ENCODE results near the gene RNF34. TPM values are rescaled to one million over a fixed set of nuclear protein-coding genes. Genes with fewer than 3 reads are reported as not detected.
A peak's percentile ranks its signal among the peaks of the same experiment; 100 is the strongest.

RNF34 gene
- total RNA-seq, 2 experiments from 2014 or later: 60.6 to 63.1 TPM

DNA sequence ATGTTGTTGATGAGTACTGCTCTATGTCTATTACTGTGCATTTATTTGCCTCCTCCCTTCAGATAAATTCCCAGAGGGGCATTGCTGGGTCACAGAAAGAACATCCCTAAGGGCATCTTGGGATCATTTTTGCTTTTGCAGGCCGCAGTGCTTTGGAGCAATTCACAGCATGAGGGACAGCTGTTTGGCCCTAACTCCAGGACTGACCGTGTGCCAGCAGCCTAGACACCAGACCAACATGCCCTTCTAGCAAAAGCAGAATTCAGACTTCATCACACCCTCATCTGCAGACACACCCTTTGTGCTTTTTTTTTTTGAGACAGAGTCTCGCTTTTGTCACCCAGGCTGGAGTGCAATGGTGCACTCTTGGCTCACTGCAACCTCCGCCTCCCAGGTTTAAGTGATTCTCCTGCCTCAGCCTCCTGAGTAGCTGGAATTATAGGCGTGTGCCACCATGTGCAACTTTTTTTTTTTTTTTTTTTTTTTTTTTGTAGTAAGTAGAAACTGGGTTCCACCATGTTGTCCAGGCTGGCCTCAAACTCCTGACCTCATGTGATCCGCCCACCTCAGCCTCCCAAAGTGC lies 31.0 kb downstream of the RNF34 start:
- ChIA-PET POLR2A (interaction anchor here (0.7 kb wide), 1 partner anchor 27 kb away, joined by 4 read pairs; no protein-coding TSS in a partner anchor), CTCF (interaction anchor here (1.4 kb wide), 1 partner anchor 12 kb away, joined by 5 read pairs; no protein-coding TSS in a partner anchor)
- no peaks in the 10 kb centered on the region for H3K9me3 Mint-ChIP-seq
- intact Hi-C loops (cut with DNase I, micrococcal nuclease): no loop called here
- H3K4me3 Mint-ChIP-seq: no peak overlapping the region
- no peak overlapping the region for H3K27ac ChIP-seq (ENCODE audit: low read depth in 1 of 2, low read length in 2 of 2)
- peaks cover 4% of the 10 kb centered on the region for H3K4me1 Mint-ChIP-seq (ENCODE audit: low read depth)
- no peaks in the 10 kb centered on the region for H3K27me3 Mint-ChIP-seq
- DNase-seq (no peak), ATAC-seq (ENCODE audit: poor library complexity) (no peak)
- no peaks in the 10 kb centered on the region for H3K9me3 ChIP-seq (ENCODE audit: control insufficient read depth in 1 of 2, insufficient read depth in 1 of 2, low read length in 2 of 2)
- peak overlapping the region; percentile 44 for H3K27ac Mint-ChIP-seq
- H3K27me3 ChIP-seq (ENCODE audit: control insufficient read depth in 1 of 2, insufficient read depth in 2 of 2, low read length in 2 of 2): no peaks in the 10 kb centered on the region
- H3K36me3 Mint-ChIP-seq (ENCODE audit: low read depth): peaks cover 91% of the 10 kb centered on the region
- H3K36me3 ChIP-seq (ENCODE audit: insufficient read depth, low read length): peaks cover 77% of the 10 kb centered on the region
- H3K4me1 ChIP-seq (ENCODE audit: insufficient read depth, low read length): no peaks in the 10 kb centered on the region
- TF ChIP-seq, protein P1, sequence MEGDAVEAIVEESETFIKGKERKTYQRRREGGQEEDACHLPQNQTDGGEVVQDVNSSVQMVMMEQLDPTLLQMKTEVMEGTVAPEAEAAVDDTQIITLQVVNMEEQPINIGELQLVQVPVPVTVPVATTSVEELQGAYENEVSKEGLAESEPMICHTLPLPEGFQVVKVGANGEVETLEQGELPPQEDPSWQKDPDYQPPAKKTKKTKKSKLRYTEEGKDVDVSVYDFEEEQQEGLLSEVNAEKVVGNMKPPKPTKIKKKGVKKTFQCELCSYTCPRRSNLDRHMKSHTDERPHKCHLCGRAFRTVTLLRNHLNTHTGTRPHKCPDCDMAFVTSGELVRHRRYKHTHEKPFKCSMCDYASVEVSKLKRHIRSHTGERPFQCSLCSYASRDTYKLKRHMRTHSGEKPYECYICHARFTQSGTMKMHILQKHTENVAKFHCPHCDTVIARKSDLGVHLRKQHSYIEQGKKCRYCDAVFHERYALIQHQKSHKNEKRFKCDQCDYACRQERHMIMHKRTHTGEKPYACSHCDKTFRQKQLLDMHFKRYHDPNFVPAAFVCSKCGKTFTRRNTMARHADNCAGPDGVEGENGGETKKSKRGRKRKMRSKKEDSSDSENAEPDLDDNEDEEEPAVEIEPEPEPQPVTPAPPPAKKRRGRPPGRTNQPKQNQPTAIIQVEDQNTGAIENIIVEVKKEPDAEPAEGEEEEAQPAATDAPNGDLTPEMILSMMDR (IDR thresholded peaks at IDR 0.05): no peak
- H3K4me3 ChIP-seq (ENCODE audit: low read length): no peak overlapping the region

DNA sequence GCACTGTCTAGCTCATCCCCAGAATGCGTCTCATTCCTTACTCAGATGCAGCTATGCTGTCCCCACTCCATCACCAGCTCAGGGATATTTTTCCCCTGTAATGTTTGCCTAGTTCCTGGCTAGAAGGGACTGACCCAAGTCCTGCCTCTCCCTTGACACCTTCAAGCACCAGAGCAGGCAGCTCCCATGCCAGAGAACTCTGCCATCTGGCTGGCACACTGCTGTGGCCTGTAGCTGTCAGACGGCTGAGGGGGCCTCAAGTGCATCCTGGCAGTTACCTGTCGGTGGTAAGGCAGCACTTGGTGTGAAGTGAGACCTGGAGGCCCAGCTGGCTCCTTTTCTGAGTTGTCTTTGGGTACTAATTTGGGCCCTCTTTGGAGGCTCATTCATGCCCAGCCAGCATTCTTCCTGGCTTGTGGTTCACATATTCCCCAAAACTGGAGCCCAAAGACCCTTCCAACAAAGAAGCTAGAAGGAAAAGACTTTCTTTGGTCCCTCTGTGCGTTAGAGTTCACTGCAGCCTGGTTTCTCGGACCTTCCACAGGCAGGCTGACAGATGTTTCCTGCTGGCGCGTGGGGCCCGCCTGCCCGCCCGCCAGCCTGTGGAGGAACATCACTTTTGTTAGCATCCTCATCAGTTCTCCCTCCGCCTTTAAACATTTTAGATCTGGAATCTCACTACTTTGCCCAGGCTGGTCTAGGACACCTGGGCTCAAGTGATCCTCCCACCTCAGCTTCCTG lies 33.0 kb downstream of the RNF34 start:
- ChIA-PET CTCF (interaction anchor here (1.4 to 2.1 kb wide), 2 partner anchors 10 to 98 kb away, joined by 6 to 7 read pairs; no protein-coding TSS in a partner anchor), POLR2A (interaction anchor here (0.6 to 1.1 kb wide), 2 partner anchors 13 to 428 kb away, joined by 3 read pairs; no protein-coding TSS in a partner anchor)
- Mint-ChIP-seq H3K4me3 (no peak overlapping the region), H3K9me3 (no peaks in the 10 kb centered on the region), H3K27ac (peak overlapping the region; percentile 24), H3K4me1 (ENCODE audit: low read depth) (peaks cover 4% of the 10 kb centered on the region), H3K27me3 (no peaks in the 10 kb centered on the region), H3K36me3 (ENCODE audit: low read depth) (peaks cover 94% of the 10 kb centered on the region)
- H3K9me3 ChIP-seq (ENCODE audit: control insufficient read depth in 1 of 2, insufficient read depth in 1 of 2, low read length in 2 of 2): no peaks in the 10 kb centered on the region
- intact Hi-C loops (cut with DNase I, micrococcal nuclease): no loop called here
- TF ChIP-seq, protein P1 (IDR thresholded peaks at IDR 0.05): no peak
- no peaks in the 10 kb centered on the region for H3K4me1 ChIP-seq (ENCODE audit: insufficient read depth, low read length)
- ATAC-seq (ENCODE audit: poor library complexity) (no peak), DNase-seq (no peak)
- no peak overlapping the region for H3K4me3 ChIP-seq (ENCODE audit: low read length)
- peaks cover 75% of the 10 kb centered on the region for H3K36me3 ChIP-seq (ENCODE audit: insufficient read depth, low read length)
- no peaks in the 10 kb centered on the region for H3K27me3 ChIP-seq (ENCODE audit: control insufficient read depth in 1 of 2, insufficient read depth in 2 of 2, low read length in 2 of 2)
- no peak overlapping the region for H3K27ac ChIP-seq (ENCODE audit: low read depth in 1 of 2, low read length in 2 of 2)

DNA sequence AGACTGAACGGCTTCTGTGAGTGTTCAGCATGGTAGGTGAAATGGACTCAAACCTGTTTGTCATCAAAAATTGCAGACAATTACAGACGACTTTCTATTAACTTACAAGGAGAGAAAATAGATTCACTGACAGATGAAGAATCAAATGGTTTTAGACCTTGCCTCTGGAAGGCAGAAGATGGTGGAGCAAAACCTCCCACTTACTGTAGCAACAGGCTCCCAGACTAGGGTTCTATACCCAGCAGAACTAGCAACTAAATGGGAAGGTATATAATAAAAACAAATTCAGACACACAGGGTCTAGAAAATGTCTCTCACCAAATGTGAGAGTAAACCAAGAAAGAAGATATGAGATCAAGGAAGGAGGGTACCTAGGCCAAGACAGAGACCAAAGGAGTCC lies 36.8 kb downstream of the RNF34 start:
- DNase-seq (no peak), ATAC-seq (ENCODE audit: poor library complexity) (no peak)
- TF ChIP-seq, protein P1 (IDR thresholded peaks at IDR 0.05): no peak
- Histone ChIP-seq H3K4me3 (ENCODE audit: low read length) (no peak overlapping the region), H3K4me1 (ENCODE audit: insufficient read depth, low read length) (no peaks in the 10 kb centered on the region), H3K36me3 (ENCODE audit: insufficient read depth, low read length) (peaks cover 74% of the 10 kb centered on the region), H3K9me3 (ENCODE audit: control insufficient read depth in 1 of 2, insufficient read depth in 1 of 2, low read length in 2 of 2) (no peaks in the 10 kb centered on the region), H3K27me3 (ENCODE audit: control insufficient read depth in 1 of 2, insufficient read depth in 2 of 2, low read length in 2 of 2) (no peaks in the 10 kb centered on the region), H3K27ac (ENCODE audit: low read depth in 1 of 2, low read length in 2 of 2) (no peak overlapping the region)
- H3K36me3 Mint-ChIP-seq (ENCODE audit: low read depth): peaks cover 92% of the 10 kb centered on the region
- no peaks in the 10 kb centered on the region for H3K9me3 Mint-ChIP-seq
- no peaks in the 10 kb centered on the region for H3K27me3 Mint-ChIP-seq
- ChIA-PET CTCF (no interaction called here), POLR2A (no interaction called here)
- H3K27ac Mint-ChIP-seq: no peak overlapping the region
- H3K4me3 Mint-ChIP-seq: no peak overlapping the region
- intact Hi-C loops (cut with DNase I, micrococcal nuclease): no loop called here
- H3K4me1 Mint-ChIP-seq (ENCODE audit: low read depth): no peaks in the 10 kb centered on the region

All from CD4-positive, alpha-beta T cell (primary cell).